HepG2 (cell line): ENCODE measurements around the gene MAN2C1. TPM values are rescaled to one million over a fixed set of nuclear protein-coding genes. Genes with fewer than 3 reads are reported as not detected.
A peak's percentile ranks its signal among the peaks of the same experiment; 100 is the strongest.

Experiments
- ATM ChIP-seq: fragments of 450-650 bp; IDR thresholded peaks from 2 replicates; pipeline ENCODE4 v1.7.1; 2017; ENCODE audit warnings: mild to moderate bottlenecking, borderline replicate concordance
- CEBPB ChIP-seq: IDR thresholded peaks from 2 replicates; pipeline ENCODE4 v1.6.1; 2011; ENCODE audit warnings: low read depth, low read length, improper control_type of control experiment, borderline replicate concordance
- CEBPG ChIP-seq: IDR thresholded peaks from 2 replicates; pipeline ENCODE4 v1.6.1; 2016
- CREM ChIP-seq, 2 experiments: sonication (generic) in 1 of 2; formaldehyde crosslinking in 1 of 2; IDR thresholded peaks; 2 replicates each; pipeline versions ENCODE4 v1.4.0 to v1.6.1; 2016 to 2020; ENCODE audit warnings: antibody characterized with exemption in 1 of 2, mild to moderate bottlenecking in 1 of 2, missing genetic modification reagents in 1 of 2
- EP300 ChIP-seq, 3 experiments: sonication (generic) in 1 of 3; formaldehyde crosslinking in 1 of 3; IDR thresholded peaks; 2 replicates each; pipeline versions ENCODE4 v1.5.1 to v1.6.1; 2011 to 2020; ENCODE audit warnings: low read depth in 2 of 3, low read length in 2 of 3, borderline replicate concordance in 1 of 3, improper control_type of control experiment in 1 of 3, mild to moderate bottlenecking in 1 of 3, missing genetic modification reagents in 1 of 3, moderate library complexity in 1 of 3
- FOXM1 ChIP-seq: sonication (generic); formaldehyde crosslinking; IDR thresholded peaks from 2 replicates; pipeline ENCODE4 v1.5.0; 2020; ENCODE audit warnings: missing genetic modification reagents
- JDP2 ChIP-seq: sonication (generic); formaldehyde crosslinking; IDR thresholded peaks from 2 replicates; pipeline ENCODE4 v1.8.1; 2022; ENCODE audit warnings: missing genetic modification reagents, borderline replicate concordance
- NFE2L1 ChIP-seq: sonication (generic); formaldehyde crosslinking; IDR thresholded peaks from 2 replicates; pipeline ENCODE4 v1.4.0; 2020; ENCODE audit warnings: missing genetic modification reagents, mild to moderate bottlenecking, borderline replicate concordance
- NFRKB ChIP-seq: fragments of 450-650 bp; IDR thresholded peaks from 2 replicates; pipeline ENCODE4 v1.6.1; 2017
- NR2F6 ChIP-seq, 2 experiments: IDR thresholded peaks; 2 replicates each; pipeline ENCODE4 v1.6.1; 2016; ENCODE audit warnings: antibody characterized with exemption in 1 of 2, mild to moderate bottlenecking in 1 of 2
- REPIN1 ChIP-seq: sonication (generic); formaldehyde crosslinking; IDR thresholded peaks from 2 replicates; pipeline ENCODE4 v1.8.0; 2022; ENCODE audit warnings: missing genetic modification reagents, low read depth, mild to moderate bottlenecking, borderline replicate concordance
- RFX5 ChIP-seq: IDR thresholded peaks from 2 replicates; pipeline ENCODE4 v1.6.1; 2011; ENCODE audit warnings: low read depth, low read length, improper control_type of control experiment
- SP4 ChIP-seq: sonication (generic); formaldehyde crosslinking; IDR thresholded peaks from 2 replicates; pipeline ENCODE4 v1.8.1; 2023; ENCODE audit warnings: mild to moderate bottlenecking, missing genetic modification reagents
- TP53 ChIP-seq: sonication (generic); formaldehyde crosslinking; conservative IDR thresholded peaks from 2 replicates; pipeline ENCODE4 v1.4.0; 2020; ENCODE audit warnings: missing genetic modification reagents
- TRIM22 ChIP-seq: fragments of 450-650 bp; IDR thresholded peaks from 2 replicates; pipeline ENCODE4 v1.6.1; 2017
- ZNF18 ChIP-seq: sonication (generic); formaldehyde crosslinking; IDR thresholded peaks from 2 replicates; pipeline ENCODE4 v1.8.0; 2022; ENCODE audit warnings: mild to moderate bottlenecking, missing genetic modification reagents; ENCODE audit not compliant: insufficient replicate concordance
- ZNF382 ChIP-seq: sonication (generic); formaldehyde crosslinking; IDR thresholded peaks from 2 replicates; pipeline ENCODE4 v1.5.0; 2020; ENCODE audit warnings: missing genetic modification reagents, mild to moderate bottlenecking, borderline replicate concordance
- ZNF609 ChIP-seq: sonication (generic); formaldehyde crosslinking; IDR thresholded peaks from 2 replicates; pipeline ENCODE4 v1.4.0; 2020; ENCODE audit warnings: mild to moderate bottlenecking, missing genetic modification reagents, borderline replicate concordance
- ZNF792 ChIP-seq: IDR thresholded peaks from 2 replicates; pipeline ENCODE4 v1.6.1; 2016
- ZNF841 ChIP-seq: sonication (generic); formaldehyde crosslinking; IDR thresholded peaks from 2 replicates; pipeline ENCODE4 v1.8.1; 2023; ENCODE audit warnings: missing genetic modification reagents, borderline replicate concordance
- ZNF891 ChIP-seq: sonication (generic); formaldehyde crosslinking; IDR thresholded peaks from 2 replicates; pipeline ENCODE4 v1.5.0; 2020; ENCODE audit warnings: mild to moderate bottlenecking, missing genetic modification reagents
- polyA plus RNA-seq, 8 experiments: library from polyadenylated mRNA; depleted of rRNA in 3 of 8; stranded (reverse) in 7 of 8; unstranded in 1 of 8; fragments of >200 nt; fragmentation: Illumina TruSeq in 4 of 8; extraction: Trizol in 4 of 8; gene quantifications; 2 replicates each; pipeline versions ENCODE4 v1.2.1 to v1.2.3, GENCODE V29; 2011 to 2016; ENCODE audit warnings: low read depth in 4 of 8, missing spikeins in 1 of 8, mixed read lengths in 1 of 8; ENCODE audit not compliant: insufficient read depth in 1 of 8
- total RNA-seq, 5 experiments: library from RNA; depleted of rRNA; stranded (reverse); fragments of >200 nt; fragmentation: Illumina TruSeq; extraction: Trizol; gene quantifications; 2 replicates each; pipeline ENCODE4 v1.2.3, GENCODE V29; 2016; ENCODE audit warnings: low read depth in 1 of 5
- TF ChIP-seq, protein P1 (sequence below): sonication (generic); formaldehyde crosslinking; IDR thresholded peaks from 2 replicates; pipeline ENCODE4 v1.4.0; 2020; ENCODE audit warnings: missing genetic modification reagents

MAN2C1 gene
- total and polyA plus RNA-seq, 2 of the 13 experiments (the other 11 are each of a cell fraction or from before 2014, with no cell fraction given): 62.6 to 71.0 TPM

- TF ChIP-seq TRIM22: no peak
- no peak for TF ChIP-seq ZNF18 (CRISPR knock-in tag)
- no peak for TF ChIP-seq SP4
- no peak for TF ChIP-seq CREM (IDR thresholded peaks at IDR 0.05)
- TF ChIP-seq CREM (CRISPR knock-in tag; IDR thresholded peaks at IDR 0.05): no peak
- TF ChIP-seq FOXM1: no peak
- TF ChIP-seq RFX5: no peak
- no peak for TF ChIP-seq ZNF382 (CRISPR knock-in tag)
- TF ChIP-seq TP53 (CRISPR knock-in tag): peak; percentile 92
- TF ChIP-seq NFE2L1 (CRISPR knock-in tag): no peak
- TF ChIP-seq ZNF792: no peak
- peak; percentile 52; the same call in 1 of the 2 replicates for TF ChIP-seq CEBPG
- no peak for TF ChIP-seq JDP2 (CRISPR knock-in tag)
- no peak for TF ChIP-seq ZNF841
- TF ChIP-seq EP300 (IDR thresholded peaks at IDR 0.05; ENCODE audit: low read depth in 2 of 2, low read length in 2 of 2): peak in 1 of 2 experiments; percentile 13; a peak in 1 of 4 replicates
- no peak for TF ChIP-seq EP300 (CRISPR knock-in tag; IDR thresholded peaks at IDR 0.05; ENCODE audit: borderline replicate concordance)
- TF ChIP-seq ZNF891 (CRISPR knock-in tag): no peak
- TF ChIP-seq REPIN1: no peak
- TF ChIP-seq ZNF609 (CRISPR knock-in tag): no peak
- TF ChIP-seq CEBPB: peak; percentile 34; the same call in 1 of the 2 replicates
- TF ChIP-seq NR2F6 (IDR thresholded peaks at IDR 0.05): peak; percentile 68
- peak; percentile 82 for TF ChIP-seq NR2F6 (CRISPR knock-in tag; IDR thresholded peaks at IDR 0.05)
- TF ChIP-seq, protein P1, sequence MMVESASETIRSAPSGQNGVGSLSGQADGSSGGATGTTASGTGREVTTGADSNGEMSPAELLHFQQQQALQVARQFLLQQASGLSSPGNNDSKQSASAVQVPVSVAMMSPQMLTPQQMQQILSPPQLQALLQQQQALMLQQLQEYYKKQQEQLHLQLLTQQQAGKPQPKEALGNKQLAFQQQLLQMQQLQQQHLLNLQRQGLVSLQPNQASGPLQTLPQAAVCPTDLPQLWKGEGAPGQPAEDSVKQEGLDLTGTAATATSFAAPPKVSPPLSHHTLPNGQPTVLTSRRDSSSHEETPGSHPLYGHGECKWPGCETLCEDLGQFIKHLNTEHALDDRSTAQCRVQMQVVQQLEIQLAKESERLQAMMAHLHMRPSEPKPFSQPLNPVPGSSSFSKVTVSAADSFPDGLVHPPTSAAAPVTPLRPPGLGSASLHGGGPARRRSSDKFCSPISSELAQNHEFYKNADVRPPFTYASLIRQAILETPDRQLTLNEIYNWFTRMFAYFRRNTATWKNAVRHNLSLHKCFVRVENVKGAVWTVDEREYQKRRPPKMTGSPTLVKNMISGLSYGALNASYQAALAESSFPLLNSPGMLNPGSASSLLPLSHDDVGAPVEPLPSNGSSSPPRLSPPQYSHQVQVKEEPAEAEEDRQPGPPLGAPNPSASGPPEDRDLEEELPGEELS (CRISPR knock-in tag): peak; percentile 48; the same call in 1 of the 2 replicates
- no peak for TF ChIP-seq ATM
- no peak for TF ChIP-seq NFRKB
Measured at GRCh38 chr15:75309711-75310110, 58.7 kb downstream of the MAN2C1 start (continued).
